K562 (cell line): ENCODE results near the gene PLPPR2. TPM values are rescaled to one million over a fixed set of nuclear protein-coding genes. Genes with fewer than 3 reads are reported as not detected.

Experiments used
- ATAC-seq: fragments of 200-7000 bp; cut with Tn5 transposase; 3 replicates; pipeline ENCODE4 v1.9.1; 2020; ENCODE audit warnings: moderate library complexity
- BruUV-seq: library from RNA; stranded (reverse); fragments of 400-500 nt; replicated peaks from 2 replicates; lab custom pipeline; 2021; lab: Mats Ljungman, UMichigan
- CTCF ChIA-PET: fragments of 300-600 bp; formaldehyde crosslinking; extraction: SDS; loops from one replicate; lab custom pipeline; 2021; ENCODE audit warnings: low intra/inter-chr PET ratio; lab: Yijun Ruan, JAX
- POLR2A ChIA-PET: fragments of 300-600, 350-650 bp; sonication (Branson Sonifier 250); formaldehyde crosslinking; extraction: SDS; loops from one replicate; lab custom pipeline; 2021; ENCODE audit warnings: antibody characterized with exemption, inconsistent platforms; lab: Yijun Ruan, JAX
- DNase-seq, 4 experiments: peaks; one replicate each; pipeline versions ENCODE4 v3.0.0 to v3.0.0-alpha.2; 2011 to 2018; ENCODE audit warnings: low spot score in 3 of 4, mixed read lengths in 3 of 4; ENCODE audit errors: extremely low read depth in 1 of 4
- FAIRE-seq: peaks from 2 replicates; lab custom pipeline; 2011; peaks lifted over from hg19 to GRCh38; lab: Jason Lieb, UNC
- H2AFZ ChIP-seq: 2 replicates; pipeline ENCODE4 v1.6.0; 2011; ENCODE audit warnings: low read depth, low read length, control low read depth, inconsistent platforms
- H3K27ac ChIP-seq: fragments of 200-600 bp; 3 replicates; pipeline ENCODE4 v1.8.0; 2011; ENCODE audit warnings: low read depth, mild to moderate bottlenecking, control low read depth, inconsistent platforms, low read length, moderate library complexity, mixed read lengths; ENCODE audit errors: extremely low read depth
- H3K27me3 ChIP-seq, 2 experiments: fragments of 300-600 bp in 1 of 2; 2 replicates in 1 of 2; 3 replicates in 1 of 2; pipeline versions ENCODE4 v1.6.0 to v1.8.0; 2011; ENCODE audit warnings: inconsistent platforms in 2 of 2, low read length in 2 of 2, mild to moderate bottlenecking in 1 of 2, mixed read lengths in 1 of 2, moderate library complexity in 1 of 2; ENCODE audit not compliant: control insufficient read depth in 2 of 2, insufficient read depth in 2 of 2
- H3K36me3 ChIP-seq: fragments of 300-600 bp; 3 replicates; pipeline ENCODE4 v1.8.0; 2011; ENCODE audit warnings: mild to moderate bottlenecking, low read length, inconsistent platforms; ENCODE audit not compliant: control insufficient read depth, insufficient read depth
- H3K4me1 ChIP-seq, 2 experiments: fragments of 200-600 bp in 1 of 2; replicated peaks in 1 of 2; 2 replicates in 1 of 2; 3 replicates in 1 of 2; pipeline versions ENCODE4 v1.5.1 to v1.8.0; 2011; ENCODE audit warnings: inconsistent platforms in 2 of 2, low read length in 2 of 2, mild to moderate bottlenecking in 1 of 2, mixed read lengths in 1 of 2, moderate library complexity in 1 of 2; ENCODE audit not compliant: control insufficient read depth in 2 of 2, insufficient read depth in 2 of 2
- H3K4me2 ChIP-seq: 2 replicates; pipeline ENCODE4 v1.6.1; 2011; ENCODE audit warnings: low read length, control low read depth, inconsistent platforms, mixed read lengths; ENCODE audit not compliant: insufficient read depth
- H3K4me3 ChIP-seq: fragments of 200-600 bp; sonication (generic), shearing (Covaris generic); 2 replicates; pipeline ENCODE4 v1.5.1; 2016; ENCODE audit warnings: control low read depth, inconsistent platforms
- H3K79me2 ChIP-seq: fragments of 200-600 bp; 3 replicates; pipeline ENCODE4 v1.8.0; 2011; ENCODE audit warnings: low read length, inconsistent platforms; ENCODE audit not compliant: control insufficient read depth, insufficient read depth
- H3K9ac ChIP-seq, 2 experiments: 2 replicates each; pipeline versions ENCODE4 v1.6.0 to v1.6.1; 2011; ENCODE audit warnings: low read depth in 2 of 2, low read length in 2 of 2, control low read depth in 1 of 2, inconsistent platforms in 1 of 2, mild to moderate bottlenecking in 1 of 2, mixed read lengths in 1 of 2; ENCODE audit not compliant: insufficient read depth in 1 of 2
- H3K9me1 ChIP-seq: one replicate; pipeline ENCODE4 v1.6.0; 2011; ENCODE audit warnings: inconsistent platforms, mild to moderate bottlenecking, low read length, moderate library complexity; ENCODE audit not compliant: control insufficient read depth, insufficient read depth
- H3K9me3 ChIP-seq: replicated peaks from 2 replicates; pipeline ENCODE4 v1.5.1; 2011; ENCODE audit warnings: low read depth, low read length, inconsistent platforms; ENCODE audit not compliant: control insufficient read depth, insufficient read depth
- H4K20me1 ChIP-seq: replicated peaks from 2 replicates; pipeline ENCODE4 v1.6.1; 2011; ENCODE audit warnings: low read length, inconsistent platforms, mixed read lengths; ENCODE audit not compliant: control insufficient read depth, insufficient read depth
- SMARCA4 ChIP-seq: fragments of 450-650 bp; IDR thresholded peaks from 2 replicates; pipeline ENCODE4 v1.6.1; 2016
- ZNF121 ChIP-seq: sonication (generic); formaldehyde crosslinking; conservative IDR thresholded peaks from 2 replicates; pipeline ENCODE4 v1.8.0; 2022; ENCODE audit warnings: missing genetic modification reagents
- ZNF41 ChIP-seq: fragments of 250-450 bp; sonication (Bioruptor Pico); conservative IDR thresholded peaks from 2 replicates; pipeline ENCODE4 v1.4.0; 2020; ENCODE audit warnings: mild to moderate bottlenecking
- ZNF511 ChIP-seq: sonication (generic); formaldehyde crosslinking; IDR thresholded peaks from 2 replicates; pipeline ENCODE4 v1.8.0; 2022; ENCODE audit warnings: mild to moderate bottlenecking, missing genetic modification reagents
- ZNF512 ChIP-seq: IDR thresholded peaks from 2 replicates; pipeline ENCODE4 v1.6.1; 2016; ENCODE audit warnings: missing genetic modification characterization, missing compliant biosample characterization
- WGBS: fragments of 100-300 bp; shearing (Covaris generic); methylation state at CpG from one replicate; pipeline ENCODE4 v1.1.6; 2016; ENCODE audit warnings: low coverage, mixed read lengths; ENCODE audit not compliant: insufficient coverage; ENCODE audit errors: missing lambda C conversion rate; 5-methylcytosine and 5-hydroxymethylcytosine counted together
- in situ Hi-C: fragments of 300-500 bp; cut with MboI; formaldehyde crosslinking; loops from 4 replicates; pipeline ENCODE4 v1.15.0; 2018; ENCODE audit warnings: inconsistent platforms, mixed read lengths
- intact Hi-C: fragments of 100-400 bp; cut with micrococcal nuclease; formaldehyde crosslinking; loops from 2 replicates; pipeline ENCODE4 v1.14.2; 2022
- polyA plus RNA-seq, 8 experiments: library from polyadenylated mRNA; depleted of rRNA in 4 of 8; stranded (reverse) in 5 of 8; unstranded in 3 of 8; fragments of >200 nt; fragmentation: Nextera tagmentation in 2 of 8; fragmentation: Illumina TruSeq in 1 of 8; extraction: Ambion mirVana in 2 of 8; extraction: Trizol in 1 of 8; gene quantifications; 2 replicates each; pipeline versions ENCODE4 v1.2.1 to v1.2.3, GENCODE V29; 2011 to 2014; ENCODE audit warnings: inconsistent platforms in 1 of 8, missing spikeins in 1 of 8
- total RNA-seq, 7 experiments: library from RNA; depleted of rRNA in 6 of 7; stranded (reverse); fragments of >200 nt in 6 of 7; fragmentation: Illumina TruSeq in 2 of 7; extraction: Trizol in 2 of 7; gene quantifications; 2 replicates each; pipeline versions ENCODE4 v1.2.1 to v1.2.3, GENCODE V29; 2011 to 2021; ENCODE audit warnings: low replicate concordance in 1 of 7

The PLPPR2 gene
- total and polyA plus RNA-seq, 9 of the 15 experiments (the other 6 are each of a cell fraction or from before 2014, with no cell fraction given): 0.49 to 15.9 (median 3.4) TPM

- TF ChIP-seq ZNF121 (CRISPR knock-in tag) (peak; percentile 85), SMARCA4 (0 out of 2 replicates have a peak, but pooled peaks have one; percentile 3), ZNF512 (tag) (peak; percentile 8), ZNF511 (CRISPR knock-in tag) (no peak), ZNF41 (CRISPR knock-in tag) (no peak)
- TF ChIP-seq, all 486 proteins: peak for 3
- Histone ChIP-seq H3K36me3 (peaks cover 24% of the 10 kb centered on the region), H3K27me3 (no peaks in the 10 kb centered on the region), H3K4me3 (no peak overlapping the region), H4K20me1 (no peaks in the 10 kb centered on the region), H3K27ac (no peak overlapping the region; the same call in 2 of the 3 replicates), H3K4me1 (peaks cover 8 to 46% of the 10 kb centered on the region in 2 experiments; a peak in 3 of 5 replicates), H2AFZ (peak overlapping the region; percentile 86), H3K9me3 (no peaks in the 10 kb centered on the region), H3K9ac (no peak overlapping the region), H3K9me1 (peaks cover 3% of the 10 kb centered on the region), H3K79me2 (peaks cover 16% of the 10 kb centered on the region; the same call in 2 of the 3 replicates), H3K4me2 (peak overlapping the region; percentile 90; the same call in 1 of the 2 replicates)
- intact Hi-C loops: loop anchor here (1.0 to 5.0 kb wide), 3 partner anchors 51 to 98 kb away; partner anchors contain the start of genes ELAVL3, ODAD3 and PRKCSH
- no TSS peak for BruUV-seq
- CTCF ChIA-PET: interaction anchor here (0.6 kb wide), 1 partner anchor 10 kb away, joined by 3 read pairs; the partner anchor contains the start of gene SWSAP1
- POLR2A ChIA-PET: interaction anchor here (2.8 kb wide), 1 partner anchor 10 kb away, joined by 20 read pairs; the partner anchor contains the start of gene SWSAP1
- FAIRE-seq (peak; percentile 19), ATAC-seq (no peak), DNase-seq (no peak)
- WGBS: 60% methylated on average over 5 of the region's 5 CpGs
- in situ Hi-C loops: no loop called here
Observed at GRCh38 chr19:11384778-11385129, 29.5 kb downstream of the PLPPR2 start.
